Stimulated activated CD4-positive, alpha-beta T cell treated with anti-CD3 and anti-CD28 coated beads, TNF-alpha, amount 100 ng/mL, for 4 hours (primary cell): ENCODE results near the gene PRKAG3.

Experiments
- DNase-seq, 3 experiments: peaks; one replicate each; pipeline ENCODE4 v3.0.0-alpha.2; 2020; ENCODE audit warnings: low read depth in 3 of 3

Gene PRKAG3

DNA sequence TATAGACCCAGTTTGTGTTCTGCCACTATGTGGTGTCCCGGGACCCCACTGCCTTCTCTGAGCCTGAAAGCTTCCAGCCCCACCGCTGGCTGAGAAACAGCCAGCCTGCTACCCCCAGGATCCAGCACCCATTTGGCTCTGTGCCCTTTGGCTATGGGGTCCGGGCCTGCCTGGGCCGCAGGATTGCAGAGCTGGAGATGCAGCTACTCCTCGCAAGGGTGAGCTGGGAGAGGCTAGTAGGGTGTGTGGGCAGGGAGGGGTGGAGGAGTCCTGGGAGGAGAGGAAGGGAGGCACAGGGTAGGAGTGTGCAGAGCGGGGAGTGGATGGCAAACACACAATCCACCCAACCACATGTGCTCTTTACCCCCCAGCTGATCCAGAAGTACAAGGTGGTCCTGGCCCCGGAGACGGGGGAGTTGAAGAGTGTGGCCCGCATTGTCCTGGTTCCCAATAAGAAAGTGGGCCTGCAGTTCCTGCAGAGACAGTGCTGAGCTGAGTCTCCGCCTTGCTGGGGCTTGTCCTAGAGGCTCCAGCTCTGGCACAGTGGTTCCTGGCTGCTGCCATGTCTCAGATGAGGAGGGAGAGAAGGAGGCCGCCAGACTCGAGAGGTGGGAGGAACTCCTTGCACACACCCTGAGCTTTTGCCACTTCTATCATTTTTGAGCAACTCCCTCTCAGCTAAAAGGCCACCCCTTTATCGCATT is 16.9 kb downstream of the PRKAG3 start:
- no peak for DNase-seq

DNA sequence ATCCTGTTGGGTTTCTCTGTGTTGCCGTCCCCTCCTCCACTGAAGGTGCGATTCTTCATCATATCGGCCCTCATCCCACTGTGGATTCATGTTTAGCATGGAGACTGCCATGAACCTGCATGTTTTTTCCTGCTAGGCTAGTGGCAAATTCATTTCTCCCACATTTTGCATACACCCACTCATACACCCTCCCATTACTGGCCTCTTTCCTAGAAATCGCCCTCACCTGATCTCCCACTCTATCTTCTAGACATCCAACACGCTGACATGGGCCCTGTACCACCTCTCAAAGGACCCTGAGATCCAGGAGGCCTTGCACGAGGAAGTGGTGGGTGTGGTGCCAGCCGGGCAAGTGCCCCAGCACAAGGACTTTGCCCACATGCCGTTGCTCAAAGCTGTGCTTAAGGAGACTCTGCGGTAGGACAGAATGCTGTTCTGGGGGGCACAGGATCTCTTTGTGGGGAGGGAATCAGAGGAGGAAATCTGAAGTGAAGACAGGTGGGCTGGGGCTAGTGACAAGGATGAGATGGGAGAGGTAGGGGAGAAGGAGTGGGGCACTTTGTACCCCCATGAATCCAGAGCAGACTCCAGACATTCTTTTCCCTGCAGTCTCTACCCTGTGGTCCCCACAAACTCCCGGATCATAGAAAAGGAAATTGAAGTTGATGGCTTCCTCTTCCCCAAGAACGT is 17.7 kb downstream of the PRKAG3 start:
- no peak for DNase-seq

DNA sequence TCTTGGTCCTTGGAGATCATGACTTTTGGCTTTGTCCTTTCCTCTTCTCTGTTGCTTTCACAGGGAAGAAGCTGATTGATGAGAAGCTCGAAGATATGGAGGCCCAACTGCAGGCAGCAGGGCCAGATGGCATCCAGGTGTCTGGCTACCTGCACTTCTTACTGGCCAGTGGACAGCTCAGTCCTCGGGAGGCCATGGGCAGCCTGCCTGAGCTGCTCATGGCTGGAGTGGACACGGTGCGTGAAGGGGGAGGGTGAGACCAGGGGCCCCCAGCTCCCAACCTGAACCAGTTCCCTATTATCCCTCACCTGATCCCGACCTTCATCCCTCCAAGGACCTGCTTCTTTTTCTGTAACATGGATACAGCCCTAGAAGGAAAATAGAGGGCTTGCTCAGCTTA is 18.7 kb downstream of the PRKAG3 start:
- DNase-seq: no peak

DNA sequence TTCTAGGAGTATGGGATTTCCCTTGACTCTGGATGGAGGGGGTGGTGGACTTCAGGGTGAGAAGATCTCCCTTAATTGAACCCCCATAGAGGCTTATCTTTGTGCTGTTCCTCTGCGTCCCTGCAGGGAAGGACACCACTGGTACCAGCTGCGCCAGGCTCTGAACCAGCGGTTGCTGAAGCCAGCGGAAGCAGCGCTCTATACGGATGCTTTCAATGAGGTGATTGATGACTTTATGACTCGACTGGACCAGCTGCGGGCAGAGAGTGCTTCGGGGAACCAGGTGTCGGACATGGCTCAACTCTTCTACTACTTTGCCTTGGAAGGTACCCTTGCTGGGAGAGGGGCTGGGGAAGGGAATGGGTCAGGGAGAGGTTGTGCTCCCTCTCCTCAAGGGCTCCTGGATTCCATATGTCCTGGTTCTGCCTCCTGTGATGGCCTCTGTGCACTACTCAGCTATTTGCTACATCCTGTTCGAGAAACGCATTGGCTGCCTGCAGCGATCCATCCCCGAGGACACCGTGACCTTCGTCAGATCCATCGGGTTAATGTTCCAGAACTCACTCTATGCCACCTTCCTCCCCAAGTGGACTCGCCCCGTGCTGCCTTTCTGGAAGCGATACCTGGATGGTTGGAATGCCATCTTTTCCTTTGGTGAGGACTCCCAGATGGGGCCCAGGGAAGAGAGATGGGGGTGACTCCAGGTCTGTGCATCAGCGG is 19.3 kb downstream of the PRKAG3 start:
- DNase-seq: no peak

DNA sequence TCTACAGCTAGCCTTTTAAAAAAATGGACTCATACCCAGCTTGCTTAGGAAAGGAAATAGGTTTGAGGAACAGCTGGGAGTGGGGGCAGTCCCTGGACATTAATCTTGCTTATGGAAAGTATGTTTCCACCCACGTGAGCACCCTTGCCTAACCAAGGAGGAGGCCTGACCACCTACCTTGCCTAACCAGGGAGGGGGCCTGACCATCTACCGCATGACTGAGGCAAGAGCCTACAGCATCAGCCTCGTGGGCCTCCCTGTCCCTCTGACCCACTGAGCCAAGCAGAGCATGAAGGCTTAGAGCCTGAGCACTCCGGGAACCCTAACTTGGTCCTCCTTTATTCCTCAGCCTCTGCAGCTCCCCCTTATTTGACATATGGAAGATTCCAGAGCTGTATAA is 20.2 kb downstream of the PRKAG3 start:
- DNase-seq: no peak

DNA sequence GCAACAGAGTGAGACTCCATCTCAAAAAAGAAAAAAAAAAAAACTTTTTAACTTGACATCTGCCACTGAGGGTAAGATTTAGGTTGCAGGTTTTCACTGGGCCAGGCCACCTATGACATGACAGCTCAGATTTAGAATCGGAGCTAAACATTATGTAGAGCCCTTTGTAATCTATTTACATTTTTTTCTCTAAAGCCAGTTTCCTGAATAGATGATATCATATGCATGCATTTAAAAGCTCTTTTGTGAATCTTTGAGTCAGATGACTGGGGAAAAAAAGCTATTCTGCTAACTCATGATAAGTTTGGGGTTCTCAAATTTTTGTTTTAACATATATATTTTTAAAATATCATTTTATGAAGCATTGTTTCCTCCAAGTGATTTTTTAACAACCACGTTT is 21.3 kb downstream of the PRKAG3 start:
- no peak for DNase-seq

DNA sequence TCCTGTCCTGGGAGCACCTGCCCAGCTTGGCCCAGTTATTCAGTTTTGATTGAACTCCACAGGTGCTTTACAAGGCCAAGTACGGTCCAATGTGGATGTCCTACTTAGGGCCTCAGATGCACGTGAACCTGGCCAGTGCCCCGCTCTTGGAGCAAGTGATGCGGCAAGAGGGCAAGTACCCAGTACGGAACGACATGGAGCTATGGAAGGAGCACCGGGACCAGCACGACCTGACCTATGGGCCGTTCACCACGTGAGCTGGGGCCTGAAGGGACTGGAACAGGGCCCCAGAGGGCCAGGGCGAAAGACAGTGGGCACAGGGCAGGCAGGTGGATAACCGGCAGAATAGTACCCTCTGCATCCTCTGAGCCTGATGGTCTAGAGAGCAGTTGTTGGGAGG is 22.1 kb downstream of the PRKAG3 start:
- no peak for DNase-seq

DNA sequence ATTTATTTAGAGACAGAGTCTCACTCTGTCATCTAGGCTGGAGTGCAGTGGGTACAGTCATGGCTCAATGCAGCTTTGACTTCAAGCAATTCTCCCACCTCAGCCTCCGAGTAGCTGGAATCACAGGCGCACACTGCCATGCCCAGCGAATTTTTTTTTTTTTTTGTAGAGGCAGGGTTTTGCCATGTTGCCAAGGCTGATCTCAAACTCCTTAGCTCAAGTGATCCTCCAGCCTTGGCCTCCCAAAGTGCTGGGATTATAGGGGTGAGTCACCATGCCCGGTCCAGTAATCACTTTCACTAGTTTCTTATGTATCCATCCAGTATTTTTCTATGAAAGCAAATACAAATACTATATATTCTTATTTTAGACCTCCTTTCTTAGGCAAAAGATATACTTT is 24.0 kb downstream of the PRKAG3 start:
- DNase-seq: no peak

DNA sequence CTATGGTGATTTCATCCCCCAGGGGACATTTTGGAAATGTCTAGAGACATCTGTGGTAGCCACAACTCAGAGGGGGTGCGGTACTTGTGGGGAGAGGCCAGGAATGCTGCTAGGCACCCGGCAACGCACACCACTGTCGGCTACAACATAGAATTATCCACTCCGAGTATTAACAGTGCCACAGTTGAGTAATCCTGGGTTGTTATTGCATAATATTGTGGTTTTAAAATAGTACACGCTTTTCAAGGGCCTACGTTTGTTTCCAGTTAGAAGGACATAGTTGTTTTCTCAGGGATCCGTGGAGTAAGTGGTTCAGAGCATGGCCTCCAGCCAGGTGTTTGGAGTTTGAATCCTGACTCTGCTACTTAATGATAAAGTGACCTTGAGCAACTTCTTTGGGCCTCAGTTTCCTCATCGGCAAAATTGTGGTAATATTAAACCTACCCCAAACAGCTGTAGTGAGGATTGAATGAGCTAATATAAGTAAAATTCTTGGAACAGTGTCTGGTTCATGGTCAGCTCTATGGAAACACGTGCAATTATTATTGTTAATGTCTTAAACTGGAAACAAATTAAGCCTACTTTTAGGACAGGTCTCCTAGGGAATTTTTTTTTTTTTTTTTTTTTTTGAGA is 25.1 kb downstream of the PRKAG3 start:
- DNase-seq: no peak

DNA sequence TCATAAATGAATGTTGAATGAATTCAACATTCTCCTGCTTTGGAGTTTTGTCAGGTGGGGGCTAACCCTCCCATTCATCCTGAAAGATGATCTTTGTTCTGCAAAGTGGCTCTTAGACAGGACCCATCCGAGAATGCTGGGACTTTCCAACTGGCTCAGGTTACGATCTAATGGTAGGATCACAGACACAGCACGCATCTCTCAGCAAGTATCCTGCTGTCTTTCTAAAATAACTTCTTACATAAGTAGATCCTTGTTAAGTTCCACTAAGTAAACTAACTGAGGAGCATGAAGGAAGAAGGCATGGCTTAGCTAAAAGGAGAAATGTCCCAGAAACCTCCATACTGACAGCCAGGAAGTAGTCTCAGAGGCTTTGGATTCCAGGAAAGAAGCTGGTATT is 26.0 kb downstream of the PRKAG3 start:
- no peak for DNase-seq

DNA sequence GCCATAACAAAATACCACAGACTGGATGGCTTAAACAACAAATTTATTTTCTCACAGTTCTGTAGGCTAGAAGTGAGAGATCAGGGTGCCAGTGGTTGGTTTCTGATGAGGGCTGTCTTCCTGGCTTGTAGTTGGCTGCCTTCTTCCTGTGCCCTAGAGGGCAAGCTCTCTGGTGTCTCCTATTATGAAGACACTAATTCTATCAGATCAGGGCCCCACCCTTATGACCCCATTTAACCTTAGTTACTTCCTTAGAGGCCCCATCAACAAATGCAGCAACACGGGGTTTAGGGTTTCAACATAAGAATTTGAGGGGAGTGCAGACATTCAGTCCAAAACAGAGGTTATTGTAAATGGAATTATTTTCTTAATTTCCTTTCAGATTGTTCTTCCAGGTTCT is 26.8 kb downstream of the PRKAG3 start:
- no peak for DNase-seq

DNA sequence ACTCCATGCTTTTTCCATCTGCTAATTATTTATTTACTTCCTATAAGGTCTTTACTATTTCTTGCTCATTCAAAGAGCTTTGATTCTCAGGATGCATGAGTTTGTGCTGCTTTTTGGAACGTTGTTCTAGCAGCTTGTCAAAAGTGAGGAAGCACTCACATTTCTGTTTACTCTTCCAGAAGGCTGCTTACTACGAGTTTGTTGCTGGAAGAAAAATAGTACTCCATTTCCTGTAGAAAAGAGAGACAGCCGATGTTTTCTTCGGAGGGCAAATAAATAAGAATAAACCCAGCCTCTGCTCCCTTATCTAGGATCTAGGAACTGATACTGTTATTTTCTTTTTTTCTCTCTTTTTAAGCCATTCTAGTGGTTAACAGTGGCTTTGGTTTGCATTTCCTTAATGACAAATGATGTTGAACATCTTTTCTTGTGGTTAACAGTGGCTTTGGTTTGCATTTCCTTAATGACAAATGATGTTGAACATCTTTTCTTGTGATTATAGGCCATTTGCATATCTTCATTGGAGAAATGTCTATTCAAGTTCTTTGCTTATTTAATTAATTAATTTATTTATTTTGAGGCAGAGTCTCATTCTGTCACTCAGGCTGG is 29.1 kb downstream of the PRKAG3 start:
- no peak for DNase-seq

DNA sequence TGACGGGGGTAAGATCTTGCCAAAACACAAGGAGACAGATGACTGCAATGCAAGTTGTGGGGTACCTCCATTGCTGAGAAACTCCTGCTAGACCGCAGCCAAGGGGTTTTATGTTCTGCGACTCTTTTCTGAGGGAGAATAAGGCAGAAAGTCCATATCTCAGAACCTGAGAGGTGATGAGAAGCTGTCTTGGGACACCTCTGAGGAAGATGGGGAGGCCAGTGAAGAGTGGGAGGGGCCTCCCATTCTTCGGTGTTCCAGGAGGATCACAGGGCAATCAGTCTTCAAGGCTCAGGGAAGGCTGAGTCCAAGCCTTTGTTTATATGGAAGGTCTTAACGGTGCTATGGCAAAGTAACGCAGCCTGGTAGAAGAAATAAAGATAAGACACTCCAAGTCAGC is 31.6 kb downstream of the PRKAG3 start:
- no peak for DNase-seq

DNA sequence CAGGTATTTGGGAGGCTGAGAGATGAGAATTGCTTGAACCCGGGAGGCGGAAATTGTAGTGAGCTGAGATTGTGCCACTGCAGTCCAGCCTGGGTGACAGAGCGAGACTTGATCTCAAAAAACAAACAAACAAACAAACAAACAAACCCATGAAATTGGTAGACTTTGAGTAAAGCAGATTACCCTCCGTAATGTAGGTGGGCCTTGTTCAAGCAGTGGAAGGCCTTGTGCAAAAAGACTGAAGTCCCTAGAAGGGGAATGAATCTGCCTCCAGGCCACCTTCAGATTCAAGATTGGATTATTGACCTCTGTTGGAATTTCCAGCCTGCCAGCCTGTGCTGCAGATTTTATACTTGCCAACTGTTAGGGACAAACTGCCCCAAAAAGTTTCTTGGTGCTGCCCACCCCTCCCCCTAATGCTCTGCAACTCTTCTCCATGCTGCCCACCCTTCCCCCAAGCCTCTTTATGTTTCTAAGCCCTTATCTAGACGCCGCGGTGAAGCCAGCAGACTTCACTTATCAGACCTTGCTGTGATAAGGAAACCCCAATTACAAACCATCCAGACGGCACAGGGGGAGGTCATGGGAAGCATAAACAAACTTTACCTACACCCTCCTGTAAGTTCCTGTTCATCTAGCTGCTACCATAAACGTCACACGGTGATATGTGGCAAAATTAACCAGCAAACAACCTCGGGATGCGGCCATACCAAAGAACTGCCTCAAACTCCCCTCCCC is 32.7 kb downstream of the PRKAG3 start:
- no peak for DNase-seq

DNA sequence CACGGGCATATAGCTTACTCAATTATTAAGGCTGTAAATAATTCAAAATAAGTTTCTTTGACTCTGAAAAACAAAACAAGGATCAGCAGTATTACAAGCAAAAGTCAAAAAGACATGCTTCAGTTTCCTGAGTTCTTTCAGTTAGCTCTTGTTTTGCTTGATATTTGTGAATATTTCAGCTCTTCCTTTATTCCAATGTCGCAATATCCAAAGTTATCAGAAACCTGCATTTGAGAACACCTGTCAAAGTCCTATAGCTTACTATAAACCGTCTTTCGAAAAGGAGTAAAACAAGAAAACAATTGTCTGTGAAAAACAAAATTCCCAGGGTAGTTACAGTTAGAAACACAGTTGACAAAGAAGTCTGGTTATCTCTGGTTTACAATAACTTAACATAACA is 34.9 kb downstream of the PRKAG3 start:
- DNase-seq: no peak

DNA sequence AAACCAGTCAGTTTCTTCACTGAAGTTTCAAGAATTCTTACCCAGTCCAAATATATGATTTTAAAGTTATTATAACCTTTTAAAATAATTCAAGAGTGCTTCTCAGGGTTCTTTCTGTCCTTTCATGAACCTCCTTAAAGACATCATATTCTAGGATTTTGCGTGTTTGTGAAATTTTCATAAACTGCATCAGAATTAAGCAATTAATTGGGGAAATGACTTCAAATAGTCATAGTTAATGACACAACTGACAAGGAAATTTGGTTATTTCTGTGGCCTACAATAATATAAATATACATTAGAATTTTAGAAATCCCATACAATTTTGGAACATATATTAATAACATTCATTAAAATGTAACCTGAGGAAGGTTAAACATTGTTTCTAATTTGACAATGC is 39.2 kb downstream of the PRKAG3 start:
- DNase-seq: no peak

DNA sequence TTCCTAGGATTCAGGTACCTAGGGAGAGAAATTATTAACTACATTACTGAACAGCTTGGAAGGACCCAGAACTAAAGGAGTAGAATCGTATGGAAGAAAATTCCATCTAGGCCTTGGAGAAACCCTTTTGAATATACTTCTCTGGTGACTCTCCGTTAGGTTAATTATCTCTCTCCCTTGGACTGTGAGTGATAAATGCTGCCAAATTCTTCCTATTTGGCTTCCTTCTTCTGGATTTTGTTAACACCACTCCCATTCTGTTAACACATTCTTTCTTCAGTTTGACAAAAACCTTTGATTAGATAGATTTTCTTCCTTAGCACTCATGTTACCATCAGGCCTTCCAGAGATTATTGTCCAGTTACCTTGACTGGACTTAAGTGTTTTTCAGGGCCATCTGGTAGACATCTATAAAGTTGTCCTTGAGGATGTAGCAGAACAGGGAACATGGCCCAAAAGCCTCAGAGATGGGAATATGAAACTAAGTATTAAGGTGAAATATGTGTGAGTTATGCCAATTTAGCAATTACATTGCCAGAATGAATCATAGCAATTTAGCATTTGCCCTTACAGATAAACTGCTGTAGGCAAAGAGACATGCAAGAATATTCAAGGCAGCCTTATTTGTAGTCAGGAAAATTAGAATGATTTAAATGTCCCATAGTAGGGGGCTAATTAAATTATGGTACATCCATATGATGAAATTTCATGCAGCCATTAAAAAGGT is 42.9 kb downstream of the PRKAG3 start:
- DNase-seq: no peak

DNA sequence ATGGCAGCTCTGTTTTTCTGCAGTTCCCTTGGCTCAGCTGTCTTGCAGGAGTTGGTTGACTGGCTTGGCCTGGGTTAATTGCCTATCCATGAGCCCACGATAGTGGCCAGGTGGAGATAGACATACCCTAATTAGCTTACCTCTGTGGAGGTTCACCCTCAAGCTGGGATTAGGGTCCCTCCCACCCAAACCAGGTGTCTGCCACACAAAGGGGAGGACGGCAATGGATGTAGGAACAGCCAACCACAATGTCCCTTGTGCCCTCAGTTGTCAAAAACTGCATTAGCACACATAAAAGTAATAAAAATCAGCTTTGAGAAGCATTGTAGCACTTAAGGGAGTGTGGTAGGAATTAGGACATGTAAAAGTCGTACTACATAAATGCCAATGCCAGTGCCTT is 45.5 kb downstream of the PRKAG3 start:
- DNase-seq: no peak

DNA sequence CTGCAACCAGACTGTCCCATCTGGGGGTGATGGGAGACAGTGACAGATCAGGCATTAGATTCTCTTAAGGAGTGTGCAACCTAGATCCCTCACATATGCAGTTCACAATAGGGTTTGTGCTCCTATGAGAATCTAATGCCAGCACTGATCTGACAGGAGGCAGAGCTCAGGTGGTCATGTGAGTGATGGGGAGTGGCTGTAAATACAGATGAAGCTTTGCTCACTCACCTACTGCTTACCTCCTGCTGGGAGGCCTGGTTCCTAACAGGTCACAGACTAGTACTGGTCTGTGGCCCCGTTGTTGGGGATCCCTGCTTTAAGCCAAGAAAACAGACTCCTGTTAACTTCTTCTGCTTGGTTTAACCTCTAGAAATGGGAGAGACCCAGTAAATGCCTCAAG is 46.5 kb downstream of the PRKAG3 start:
- no peak for DNase-seq

DNA sequence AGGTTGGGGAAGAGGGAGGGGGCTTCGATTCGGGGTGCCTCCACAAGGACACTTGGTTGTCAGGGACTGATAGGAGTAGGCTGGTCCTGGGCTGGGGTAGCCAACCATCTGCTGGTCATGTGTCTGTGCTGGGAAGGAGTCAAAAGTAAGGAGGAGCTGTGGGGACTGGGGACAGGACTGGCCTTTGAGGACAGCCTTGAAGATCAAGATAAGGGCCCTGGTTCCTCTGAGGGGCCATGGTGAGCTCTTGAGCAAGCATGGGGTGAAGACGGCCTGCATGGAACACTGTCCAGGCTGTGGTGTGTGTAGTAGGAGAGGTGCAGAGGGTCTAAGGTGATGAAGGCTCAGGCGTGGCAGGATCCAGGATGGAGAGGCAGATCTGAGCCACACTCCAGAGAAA is 47.9 kb downstream of the PRKAG3 start:
- DNase-seq: no peak

DNA sequence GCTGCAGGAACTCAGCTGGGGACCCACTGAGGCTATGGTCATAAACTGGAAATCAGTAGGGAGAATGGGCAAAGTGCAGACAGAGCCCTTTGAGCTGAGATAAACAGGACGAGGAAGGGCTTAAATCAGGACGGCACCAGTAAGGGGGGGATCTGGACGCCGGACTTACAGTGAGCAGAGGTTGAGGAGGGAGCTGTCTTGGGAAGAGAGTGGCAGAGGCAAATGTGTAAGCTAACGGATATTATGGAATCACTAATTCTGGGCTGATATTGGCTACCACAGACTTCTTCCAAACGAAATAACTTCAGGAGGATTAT is 49.1 kb downstream of the PRKAG3 start:
- DNase-seq: no peak
